Ovary (tissue), 3 donors: ENCODE data around the gene MIOX.

ENCODE experiments used
- EP300 ChIP-seq: sonication (generic); formaldehyde crosslinking; IDR thresholded peaks from one replicate; pipeline ENCODE4 v1.6.1; 2017; ENCODE audit warnings: antibody characterized with exemption
- TF ChIP-seq, protein P1 (sequence below), 3 donors: fragments of 450-650 bp in 2 of 3; fragments of 200-600 bp in 1 of 3; IDR thresholded peaks; one replicate each; pipeline versions ENCODE4 v1.5.1 to v1.8.0; 2016 to 2022; ENCODE audit warnings: antibody characterized with exemption in 3 of 3, mild to moderate bottlenecking in 1 of 3
- donor health status: DM: no; HTN: no; CAD: no.

- TF ChIP-seq, protein P1, sequence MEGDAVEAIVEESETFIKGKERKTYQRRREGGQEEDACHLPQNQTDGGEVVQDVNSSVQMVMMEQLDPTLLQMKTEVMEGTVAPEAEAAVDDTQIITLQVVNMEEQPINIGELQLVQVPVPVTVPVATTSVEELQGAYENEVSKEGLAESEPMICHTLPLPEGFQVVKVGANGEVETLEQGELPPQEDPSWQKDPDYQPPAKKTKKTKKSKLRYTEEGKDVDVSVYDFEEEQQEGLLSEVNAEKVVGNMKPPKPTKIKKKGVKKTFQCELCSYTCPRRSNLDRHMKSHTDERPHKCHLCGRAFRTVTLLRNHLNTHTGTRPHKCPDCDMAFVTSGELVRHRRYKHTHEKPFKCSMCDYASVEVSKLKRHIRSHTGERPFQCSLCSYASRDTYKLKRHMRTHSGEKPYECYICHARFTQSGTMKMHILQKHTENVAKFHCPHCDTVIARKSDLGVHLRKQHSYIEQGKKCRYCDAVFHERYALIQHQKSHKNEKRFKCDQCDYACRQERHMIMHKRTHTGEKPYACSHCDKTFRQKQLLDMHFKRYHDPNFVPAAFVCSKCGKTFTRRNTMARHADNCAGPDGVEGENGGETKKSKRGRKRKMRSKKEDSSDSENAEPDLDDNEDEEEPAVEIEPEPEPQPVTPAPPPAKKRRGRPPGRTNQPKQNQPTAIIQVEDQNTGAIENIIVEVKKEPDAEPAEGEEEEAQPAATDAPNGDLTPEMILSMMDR (IDR thresholded peaks at IDR 0.05), result no peak
- no peak for TF ChIP-seq EP300
Measured at GRCh38 chr22:50477923-50478322, 8.7 kb upstream of the MIOX start.
